DOHH2 (cell line): ENCODE results near the gene GRM5.
"Not testable (repeated sequence)": the region's sequence is repeated elsewhere in the genome, so short reads cannot be mapped to it uniquely, and the experiment has no call there.

Experiments
- H3F3A ChIP-seq: fragments of 200-600 bp; sonication (generic), shearing (Covaris generic); 2 replicates; pipeline ENCODE4 v1.6.0; 2016; ENCODE audit warnings: antibody characterized with exemption, mild to moderate bottlenecking; ENCODE audit not compliant: control insufficient read depth, insufficient read depth
- H3K27ac ChIP-seq: fragments of 200-600 bp; sonication (generic); 2 replicates; pipeline ENCODE4 v1.5.1; 2014; ENCODE audit warnings: low read depth, mild to moderate bottlenecking, low read length, moderate library complexity
- H3K27me3 ChIP-seq: fragments of 200-600 bp; sonication (generic); 2 replicates; pipeline ENCODE4 v1.6.1; 2014; ENCODE audit warnings: mild to moderate bottlenecking, low read length, mixed read lengths; ENCODE audit not compliant: control insufficient read depth
- H3K36me3 ChIP-seq: fragments of 200-600 bp; sonication (generic); 2 replicates; pipeline ENCODE4 v1.6.1; 2014; ENCODE audit warnings: mild to moderate bottlenecking, low read length, moderate library complexity, mixed read lengths; ENCODE audit not compliant: control insufficient read depth
- H3K4me1 ChIP-seq: fragments of 200-600 bp; sonication (generic); 2 replicates; pipeline ENCODE4 v1.6.1; 2014; ENCODE audit warnings: mild to moderate bottlenecking, low read length, mixed read lengths; ENCODE audit not compliant: control insufficient read depth
- H3K4me2 ChIP-seq: fragments of 200-600 bp; sonication (generic); 2 replicates; pipeline ENCODE4 v1.6.0; 2014; ENCODE audit warnings: mild to moderate bottlenecking, low read length, moderate library complexity
- H3K4me3 ChIP-seq: fragments of 200-600 bp; sonication (generic); 2 replicates; pipeline ENCODE4 v1.5.1; 2014; ENCODE audit warnings: mild to moderate bottlenecking, low read length, mixed read lengths
- H3K79me2 ChIP-seq: fragments of 200-600 bp; sonication (generic); 2 replicates; pipeline ENCODE4 v1.6.1; 2014; ENCODE audit warnings: mild to moderate bottlenecking, low read length, mixed read lengths; ENCODE audit not compliant: control insufficient read depth
- H3K9me2 ChIP-seq: fragments of 200-600 bp; sonication (generic); replicated peaks from 2 replicates; pipeline ENCODE4 v1.6.1; 2014; ENCODE audit warnings: mild to moderate bottlenecking, low read length, mixed read lengths; ENCODE audit not compliant: control insufficient read depth
- H3K9me3 ChIP-seq: fragments of 200-600 bp; sonication (generic); 2 replicates; pipeline ENCODE4 v1.6.1; 2014; ENCODE audit warnings: antibody characterized with exemption, low read length, mixed read lengths; ENCODE audit not compliant: control insufficient read depth, insufficient read depth
- H4K20me1 ChIP-seq: fragments of 200-600 bp; sonication (generic); 2 replicates; pipeline ENCODE4 v1.6.0; 2014; ENCODE audit warnings: low read depth, mild to moderate bottlenecking, antibody characterized with exemption, low read length, moderate library complexity; ENCODE audit not compliant: control insufficient read depth, insufficient read depth
- CTCF ChIP-seq: fragments of 200-600 bp; sonication (generic); IDR thresholded peaks from one replicate; pipeline ENCODE4 v1.5.1; 2014; ENCODE audit warnings: antibody characterized with exemption, mild to moderate bottlenecking, low read depth, low read length; ENCODE audit not compliant: poor library complexity, severe bottlenecking
- EZH2phosphoT487 ChIP-seq: fragments of 200-600 bp; sonication (generic); IDR thresholded peaks from 2 replicates; pipeline ENCODE4 v1.6.1; 2017; ENCODE audit warnings: borderline replicate concordance, mild to moderate bottlenecking, antibody characterized with exemption, low read length, moderate library complexity, mixed read lengths

The GRM5 gene

GRCh38 chr11:89016214-89016613 lies 49.6 kb downstream of the GRM5 start:
- Histone ChIP-seq H3F3A (no peaks in the 10 kb centered on the region), H3K4me3 (no peak overlapping the region), H3K9me2 (no peaks in the 10 kb centered on the region), H3K27ac (no peak overlapping the region), H3K27me3 (no peaks in the 10 kb centered on the region), H3K9me3 (no peaks in the 10 kb centered on the region), H3K79me2 (no peaks in the 10 kb centered on the region), H4K20me1 (no peaks in the 10 kb centered on the region), H3K36me3 (no peaks in the 10 kb centered on the region), H3K4me2 (no peak overlapping the region), H3K4me1 (no peaks in the 10 kb centered on the region)
- TF ChIP-seq EZH2phosphoT487, result no peak

- Histone ChIP-seq H3K4me3 (no peak overlapping the region), H3F3A (no peaks in the 10 kb centered on the region), H3K4me1 (no peaks in the 10 kb centered on the region), H3K27ac (no peak overlapping the region), H3K27me3 (no peaks in the 10 kb centered on the region), H3K36me3 (no peaks in the 10 kb centered on the region), H3K9me2 (no peaks in the 10 kb centered on the region), H4K20me1 (no peaks in the 10 kb centered on the region), H3K4me2 (no peak overlapping the region), H3K79me2 (no peaks in the 10 kb centered on the region), H3K9me3 (no peaks in the 10 kb centered on the region)
- TF ChIP-seq EZH2phosphoT487 (no peak), CTCF (no peak)
These were observed 50.2 kb downstream of the GRM5 start for GRCh38 chr11:89015614-89016013.

GRCh38 chr11:89000852-89001251 lies 64.9 kb downstream of the GRM5 start:
- H3K4me2 ChIP-seq, H3K4me1 ChIP-seq, H4K20me1 ChIP-seq, H3K79me2 ChIP-seq, H3K9me2 ChIP-seq, H3F3A ChIP-seq, H3K27ac ChIP-seq, H3K36me3 ChIP-seq, H3K9me3 ChIP-seq, H3K4me3 ChIP-seq, H3K27me3 ChIP-seq: not testable (repeated sequence)

- Histone ChIP-seq H3F3A (no peaks in the 10 kb centered on the region), H3K9me3 (no peaks in the 10 kb centered on the region), H3K79me2 (no peaks in the 10 kb centered on the region), H3K4me1 (no peaks in the 10 kb centered on the region), H3K27ac (no peak overlapping the region), H3K27me3 (no peaks in the 10 kb centered on the region), H3K9me2 (no peaks in the 10 kb centered on the region), H3K36me3 (no peaks in the 10 kb centered on the region), H4K20me1 (no peaks in the 10 kb centered on the region), H3K4me3 (no peak overlapping the region), H3K4me2 (no peak overlapping the region)
- TF ChIP-seq EZH2phosphoT487 (no peak), CTCF (no peak)
These were observed 86.1 kb downstream of the GRM5 start for GRCh38 chr11:88979641-88980040.

GRCh38 chr11:88978992-88979391 lies 86.8 kb downstream of the GRM5 start:
- H3K4me3 ChIP-seq, H4K20me1 ChIP-seq, H3K79me2 ChIP-seq, H3F3A ChIP-seq, H3K36me3 ChIP-seq, H3K4me1 ChIP-seq, H3K9me3 ChIP-seq, H3K4me2 ChIP-seq, H3K27me3 ChIP-seq, H3K9me2 ChIP-seq, H3K27ac ChIP-seq: not testable (repeated sequence)

GRCh38 chr11:88975441-88975840 lies 90.3 kb downstream of the GRM5 start:
- not testable (repeated sequence) for H3K27ac ChIP-seq

More at GRCh38 chr11:88975441-88975840, 90.3 kb downstream of the GRM5 start:
- not testable (repeated sequence) for H3K36me3 ChIP-seq, H3K9me3 ChIP-seq, H3F3A ChIP-seq, H3K27me3 ChIP-seq, H3K4me1 ChIP-seq, H4K20me1 ChIP-seq, H3K4me2 ChIP-seq, H3K9me2 ChIP-seq, H3K79me2 ChIP-seq, H3K4me3 ChIP-seq
